ENCODE measurements around the gene CPNE1.

DNA sequence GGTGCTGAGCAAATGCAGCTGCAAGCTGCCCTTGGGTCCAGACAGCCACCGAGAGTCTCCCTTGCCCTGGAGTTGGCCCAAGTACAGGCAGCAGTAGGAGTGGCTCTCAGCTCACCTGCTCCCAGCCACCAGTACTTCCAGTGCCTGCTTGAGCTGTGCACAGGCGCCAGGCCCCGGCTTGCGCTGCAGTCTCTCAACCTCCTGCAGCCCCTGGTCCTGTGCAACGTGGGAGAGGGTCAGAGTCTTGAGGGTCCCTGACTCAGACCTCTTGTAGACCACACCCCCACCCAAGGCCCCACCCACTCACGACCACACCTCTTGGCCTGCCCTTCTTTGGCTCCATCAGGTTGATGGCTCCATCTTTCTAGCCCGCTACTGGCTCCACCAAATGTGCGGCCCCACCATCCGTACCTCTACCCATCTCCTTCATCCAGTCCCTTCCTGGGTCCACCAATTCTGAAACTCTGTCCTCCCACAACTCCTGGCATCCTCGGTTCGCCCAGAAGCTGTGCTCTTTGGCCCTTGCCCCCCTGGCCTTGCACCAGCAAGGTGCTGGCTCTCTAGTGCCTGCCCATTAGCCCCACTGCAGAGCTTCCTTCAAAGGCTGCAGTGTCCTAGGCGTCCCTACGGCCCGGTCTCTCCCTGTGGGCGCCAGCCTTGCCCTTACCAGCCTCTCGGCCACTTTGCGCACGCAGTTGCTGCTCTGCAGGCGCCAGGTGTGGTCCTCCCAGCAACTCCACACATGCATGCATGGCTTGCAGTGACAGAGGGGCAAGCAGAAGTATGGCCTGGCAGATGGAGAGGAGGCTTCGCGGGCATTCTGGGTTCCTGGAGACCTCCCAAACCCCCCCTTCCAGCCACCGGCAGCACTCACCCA is 65.6 kb downstream of the CPNE1 start:
- TF ChIP-seq CTCF (conservative IDR thresholded peaks at IDR 0.05; ENCODE audit: low read depth, low read length) (no peak), EZH2phosphoT487 (IDR thresholded peaks at IDR 0.05; ENCODE audit: borderline replicate concordance, low read length) (no peak)
